ENCODE data around the gene UGT8.
"Not testable (repeated sequence)": the region's sequence is repeated elsewhere in the genome, so short reads cannot be mapped to it uniquely, and the experiment has no call there.

The UGT8 gene

DNA sequence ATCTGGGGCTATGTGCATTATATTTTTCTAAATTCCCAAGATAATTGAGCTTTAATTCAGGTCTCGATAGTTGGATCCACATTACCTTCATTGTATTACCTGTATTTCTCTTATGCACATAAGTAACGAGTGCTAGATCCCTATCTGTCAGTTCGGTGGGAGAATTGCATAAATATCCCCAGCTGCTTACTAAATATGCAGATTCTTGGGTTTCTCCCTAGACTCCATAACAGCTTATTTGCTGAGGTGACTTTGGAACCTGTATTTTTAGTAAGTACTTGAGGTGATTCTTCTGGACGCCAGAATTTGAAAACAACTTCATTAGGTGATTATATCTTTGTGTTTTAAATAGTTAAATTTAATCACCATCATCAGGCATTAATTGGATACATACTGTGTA lies 15.0 kb downstream of the UGT8 start:
- no peak for DNase-seq (ENCODE audit: low spot score)
- TF ChIP-seq, protein P1, sequence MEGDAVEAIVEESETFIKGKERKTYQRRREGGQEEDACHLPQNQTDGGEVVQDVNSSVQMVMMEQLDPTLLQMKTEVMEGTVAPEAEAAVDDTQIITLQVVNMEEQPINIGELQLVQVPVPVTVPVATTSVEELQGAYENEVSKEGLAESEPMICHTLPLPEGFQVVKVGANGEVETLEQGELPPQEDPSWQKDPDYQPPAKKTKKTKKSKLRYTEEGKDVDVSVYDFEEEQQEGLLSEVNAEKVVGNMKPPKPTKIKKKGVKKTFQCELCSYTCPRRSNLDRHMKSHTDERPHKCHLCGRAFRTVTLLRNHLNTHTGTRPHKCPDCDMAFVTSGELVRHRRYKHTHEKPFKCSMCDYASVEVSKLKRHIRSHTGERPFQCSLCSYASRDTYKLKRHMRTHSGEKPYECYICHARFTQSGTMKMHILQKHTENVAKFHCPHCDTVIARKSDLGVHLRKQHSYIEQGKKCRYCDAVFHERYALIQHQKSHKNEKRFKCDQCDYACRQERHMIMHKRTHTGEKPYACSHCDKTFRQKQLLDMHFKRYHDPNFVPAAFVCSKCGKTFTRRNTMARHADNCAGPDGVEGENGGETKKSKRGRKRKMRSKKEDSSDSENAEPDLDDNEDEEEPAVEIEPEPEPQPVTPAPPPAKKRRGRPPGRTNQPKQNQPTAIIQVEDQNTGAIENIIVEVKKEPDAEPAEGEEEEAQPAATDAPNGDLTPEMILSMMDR (IDR thresholded peaks at IDR 0.05; ENCODE audit: extremely low read depth, missing control alignments) = no peak

DNA sequence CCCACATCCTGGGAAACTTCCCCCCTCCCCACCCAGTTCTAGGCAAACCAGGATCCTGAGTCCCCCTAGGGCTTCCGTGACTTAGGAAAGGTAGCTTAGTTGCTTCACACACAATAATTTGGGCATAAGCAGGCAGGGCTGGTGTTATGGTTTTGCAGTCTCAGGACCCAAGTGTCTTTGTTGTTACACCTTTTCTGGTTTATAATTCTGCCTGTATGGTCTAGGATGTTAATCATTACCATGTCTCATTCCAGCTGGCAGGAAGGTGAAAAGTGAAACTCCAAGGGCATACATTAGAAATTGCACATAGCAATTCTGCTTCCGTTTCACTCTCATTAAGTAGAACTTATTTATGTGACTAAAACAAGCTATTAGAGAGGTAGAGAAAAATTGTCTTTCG lies 16.8 kb downstream of the UGT8 start:
- TF ChIP-seq, protein P1 (IDR thresholded peaks at IDR 0.05; ENCODE audit: extremely low read depth, missing control alignments) = no peak
- no peak for DNase-seq (ENCODE audit: low spot score)

DNA sequence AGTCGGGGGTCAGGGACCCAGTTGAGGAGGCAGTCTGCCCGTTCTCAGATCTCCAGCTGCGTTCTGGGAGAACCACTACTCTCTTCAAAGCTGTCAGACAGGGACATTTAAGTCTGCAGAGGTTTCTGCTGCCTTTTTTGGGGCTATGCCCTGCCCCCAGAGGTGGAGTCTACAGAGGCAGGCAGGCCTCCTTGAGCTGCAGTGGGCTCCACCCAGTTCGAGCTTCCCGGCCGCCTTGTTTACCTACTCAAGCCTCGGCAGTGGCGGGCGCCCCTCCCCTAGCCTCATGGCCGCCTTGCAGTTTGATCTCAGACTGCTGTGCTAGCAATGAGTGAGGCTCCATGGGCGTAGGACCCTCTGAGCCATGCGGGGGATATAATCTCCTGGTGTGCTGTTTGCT lies 17.4 kb downstream of the UGT8 start:
- not testable (repeated sequence) for DNase-seq (ENCODE audit: low spot score)

DNA sequence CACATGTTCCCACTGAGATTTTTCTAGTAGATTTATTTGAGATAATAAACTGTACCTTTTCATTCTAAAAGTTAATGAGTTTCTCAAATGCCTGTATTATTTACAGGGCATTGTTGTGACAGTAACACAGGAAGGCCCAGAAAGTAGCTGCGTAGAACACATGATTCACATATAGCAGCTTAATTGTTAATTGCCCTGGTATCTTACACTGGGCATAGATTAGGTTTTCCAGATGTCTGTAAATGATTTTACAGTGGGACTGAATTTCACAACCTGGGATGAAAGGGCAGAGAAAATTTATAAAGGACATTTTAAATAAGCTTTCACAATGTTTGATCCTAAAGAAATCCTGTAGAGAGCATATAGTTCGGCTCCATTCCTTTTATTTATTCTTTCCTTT lies 27.6 kb downstream of the UGT8 start:
- TF ChIP-seq, protein P1 (IDR thresholded peaks at IDR 0.05; ENCODE audit: extremely low read depth, missing control alignments) = no peak

DNA sequence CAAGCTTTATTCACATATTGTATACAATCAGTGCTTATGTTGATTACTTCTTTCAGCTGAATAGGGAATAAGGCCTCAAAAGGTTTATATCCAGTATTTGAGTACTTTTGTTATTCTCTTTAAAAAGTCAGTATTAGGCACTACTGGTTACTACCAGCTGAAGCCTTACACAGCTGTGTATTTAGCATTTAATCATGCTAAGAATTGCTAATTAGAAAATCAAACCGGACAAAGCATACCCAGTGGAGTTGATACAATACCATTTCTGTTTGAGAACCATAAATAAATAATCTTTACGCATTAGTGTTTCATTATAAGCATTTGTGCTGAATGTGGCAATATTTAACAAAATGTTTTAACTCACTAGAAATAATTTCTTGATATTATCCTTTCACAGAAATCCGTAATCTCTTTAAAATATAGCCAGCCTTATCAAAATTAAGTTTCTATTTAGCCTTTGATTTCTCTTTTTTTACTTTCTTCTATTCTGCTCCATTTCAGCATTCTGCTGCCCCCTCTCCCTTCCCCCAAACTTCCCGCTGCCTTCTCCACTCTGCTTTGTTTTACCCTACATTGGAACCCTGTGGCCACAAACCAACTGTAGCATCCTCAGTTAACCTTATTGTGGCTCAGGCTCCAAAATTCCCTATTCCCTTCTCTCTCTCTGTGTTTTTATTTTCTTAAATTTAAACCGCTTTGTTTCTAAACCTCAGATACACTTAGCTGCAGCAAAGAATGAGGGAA lies 37.8 kb downstream of the UGT8 start:
- TF ChIP-seq, protein P1 (IDR thresholded peaks at IDR 0.05; ENCODE audit: extremely low read depth, missing control alignments) = no peak
- no peak for DNase-seq (ENCODE audit: low spot score)

More for the DNA sequence above, 27.6 kb downstream of the UGT8 start:
- DNase-seq (ENCODE audit: low spot score) = no peak

DNA sequence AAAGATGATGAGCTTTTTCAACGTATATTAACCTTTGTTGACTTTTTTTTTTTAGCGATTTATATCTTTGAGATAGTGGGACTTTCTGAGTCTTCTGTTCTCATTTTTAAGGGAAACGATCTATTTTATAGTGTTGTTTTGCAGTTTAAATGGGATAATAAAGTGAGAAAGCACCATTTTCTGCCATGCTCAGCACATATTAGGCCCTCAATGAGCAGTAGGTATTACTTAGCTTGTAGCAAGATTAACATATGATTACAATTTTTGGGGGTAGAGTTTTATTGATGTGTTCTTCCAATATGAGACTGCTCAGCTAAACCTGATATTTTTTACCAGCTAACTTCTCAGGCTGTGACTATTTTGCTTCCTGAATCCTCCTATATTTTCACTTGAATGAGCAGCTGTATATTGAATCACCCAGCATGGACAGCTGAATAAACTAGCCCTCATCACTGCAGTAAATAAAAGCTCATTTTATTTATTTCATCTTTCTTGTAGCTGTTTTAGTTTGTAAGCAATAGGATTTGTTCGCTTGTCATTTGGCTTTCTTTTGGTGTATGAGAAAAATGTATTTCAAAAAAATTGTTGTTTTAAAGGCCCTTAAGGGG lies 43.7 kb downstream of the UGT8 start:
- DNase-seq (ENCODE audit: low spot score) = no peak
- TF ChIP-seq, protein P1 (IDR thresholded peaks at IDR 0.05; ENCODE audit: extremely low read depth, missing control alignments) = no peak

DNA sequence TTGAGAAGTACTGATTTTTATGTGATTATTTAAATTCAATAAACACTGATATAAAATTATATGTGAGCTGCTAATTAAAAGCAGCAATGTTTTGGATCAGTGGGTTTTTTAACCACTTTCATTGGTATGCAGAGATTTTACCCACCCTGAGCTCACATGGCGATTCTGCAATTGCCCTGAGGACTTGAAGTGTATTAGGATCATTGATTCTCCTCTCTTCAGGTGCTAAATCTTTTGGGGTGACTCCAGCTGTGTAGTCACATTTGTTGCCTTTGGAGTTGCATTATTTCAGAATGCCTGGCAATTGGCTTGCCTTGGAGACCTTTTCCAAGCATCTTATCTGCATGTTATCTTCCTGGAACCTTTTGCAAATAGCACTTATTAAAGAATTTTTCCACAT lies 51.3 kb downstream of the UGT8 start:
- no peak for DNase-seq (ENCODE audit: low spot score)
- TF ChIP-seq, protein P1 (IDR thresholded peaks at IDR 0.05; ENCODE audit: extremely low read depth, missing control alignments) = no peak

DNA sequence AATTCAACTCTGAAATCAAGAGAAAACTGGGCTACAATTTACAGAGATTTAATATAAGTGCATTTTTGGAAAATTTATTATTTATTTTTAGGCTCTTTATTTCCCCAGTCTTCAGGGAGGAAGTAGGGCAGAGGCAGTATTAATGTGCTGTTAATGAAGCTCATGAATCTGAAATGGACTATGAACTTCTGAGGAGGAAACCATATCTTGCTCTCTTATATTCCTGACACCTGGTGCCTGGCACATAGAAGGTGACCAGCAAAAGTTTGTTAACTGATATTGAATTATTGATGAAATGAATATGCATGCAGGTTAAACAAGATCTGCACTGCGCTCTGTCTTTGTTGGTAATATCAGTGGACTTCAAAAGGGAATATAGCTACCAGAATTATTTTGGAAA lies 55.1 kb downstream of the UGT8 start:
- no peak for DNase-seq (ENCODE audit: low spot score)
- TF ChIP-seq, protein P1 (IDR thresholded peaks at IDR 0.05; ENCODE audit: extremely low read depth, missing control alignments) = no peak
